Activated CD4-positive, alpha-beta T cell treated with anti-CD3 and anti-CD28 coated beads for 4 hours (primary cell): Measurements from ENCODE around the gene AFF3.

ENCODE experiments used
- DNase-seq, 2 donors: peaks; one replicate each; pipeline ENCODE4 v3.0.0-alpha.2; 2020

Gene AFF3

DNA sequence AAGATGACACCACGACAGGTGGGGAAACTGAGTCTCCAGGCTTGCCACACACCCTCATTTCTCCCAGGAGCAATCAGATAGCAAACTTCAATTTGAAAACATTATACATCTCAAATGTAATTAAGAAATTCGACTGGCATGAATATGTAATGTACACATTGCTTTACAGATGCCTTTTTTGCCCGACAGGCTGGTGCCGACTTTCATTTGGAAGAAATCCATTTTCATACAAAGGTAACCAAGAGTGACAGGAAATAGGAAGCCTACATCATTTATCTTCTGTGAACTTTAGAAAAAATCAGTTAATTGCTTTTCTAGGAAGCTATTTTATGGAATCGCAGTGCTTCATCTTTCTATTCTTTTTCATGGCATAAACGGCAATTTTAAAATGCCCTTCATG, 140.3 kb downstream of the AFF3 start:
- no peak for DNase-seq

DNA sequence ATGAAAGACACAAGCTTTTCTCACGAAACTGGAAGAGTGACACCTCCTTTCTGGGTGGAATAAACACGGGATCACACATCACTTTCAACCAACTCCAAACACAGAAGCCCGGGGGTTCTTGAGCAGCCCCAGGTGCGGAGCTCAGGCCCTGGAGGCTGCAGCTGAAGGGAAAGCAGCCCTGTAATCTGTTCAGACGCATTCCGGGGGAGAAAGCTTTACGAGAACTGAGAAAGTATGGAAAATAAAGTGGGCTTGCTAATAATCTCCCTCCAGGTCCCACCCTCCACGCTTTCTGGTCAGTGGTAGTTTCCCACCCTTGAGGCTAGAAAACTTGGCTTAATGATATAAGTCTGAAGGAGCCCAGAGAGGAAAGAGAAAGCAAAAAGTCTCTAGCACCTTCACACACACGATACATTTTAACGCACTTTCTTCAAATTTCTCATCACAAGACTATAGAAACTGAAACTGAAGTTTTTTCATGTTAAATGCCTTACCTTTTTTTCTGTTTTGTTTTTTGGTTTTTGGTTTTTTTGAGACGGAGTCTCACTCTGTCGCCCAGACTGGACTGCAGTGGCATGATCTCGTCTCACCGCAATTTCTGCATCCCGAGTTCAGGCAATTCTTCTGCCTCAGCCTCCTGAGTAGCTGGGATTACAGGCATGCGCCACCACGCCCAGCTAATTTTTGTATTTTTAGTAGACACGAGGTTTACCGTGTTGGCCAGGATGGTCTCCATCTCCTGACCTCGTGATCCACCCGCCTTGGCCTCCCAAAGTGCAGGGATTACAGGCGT, 141.3 kb downstream of the AFF3 start:
- no peak for DNase-seq

DNA sequence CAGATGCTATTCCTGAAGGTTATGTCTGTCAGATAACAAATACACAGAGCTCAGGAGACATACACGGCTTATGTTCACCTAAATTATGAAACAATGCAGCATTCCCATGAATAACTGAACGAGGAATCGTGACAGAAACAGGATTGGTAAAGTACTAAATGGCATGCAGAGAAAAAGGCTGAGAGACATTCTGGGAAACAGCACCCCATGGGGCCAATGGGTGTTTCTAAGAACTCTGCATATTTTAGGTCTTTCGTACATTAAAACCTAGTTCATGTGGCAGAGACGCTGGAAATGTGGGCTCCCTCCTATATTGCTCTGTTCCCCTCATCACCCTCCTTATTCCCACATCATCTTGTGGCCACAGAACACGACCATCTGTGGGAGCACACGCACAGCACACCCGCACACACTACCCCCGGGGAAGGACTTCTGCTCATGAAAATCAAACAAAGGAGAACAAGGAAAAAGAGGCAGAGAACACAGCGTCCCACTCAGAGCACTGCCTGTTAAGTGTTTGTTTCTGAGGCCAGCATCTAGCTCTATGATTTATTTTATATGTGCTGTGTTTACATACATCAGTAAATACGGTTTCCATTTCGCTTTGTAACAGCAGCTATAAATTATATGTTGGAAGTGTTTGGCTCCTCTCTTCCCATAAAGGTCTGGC, 143.6 kb downstream of the AFF3 start:
- no peak for DNase-seq

- no peak for DNase-seq
These were observed 152.5 kb downstream of the AFF3 start for GRCh38 chr2:99989905-99990304.

- no peak for DNase-seq
These were observed 153.8 kb downstream of the AFF3 start for GRCh38 chr2:99988599-99988998.

DNA sequence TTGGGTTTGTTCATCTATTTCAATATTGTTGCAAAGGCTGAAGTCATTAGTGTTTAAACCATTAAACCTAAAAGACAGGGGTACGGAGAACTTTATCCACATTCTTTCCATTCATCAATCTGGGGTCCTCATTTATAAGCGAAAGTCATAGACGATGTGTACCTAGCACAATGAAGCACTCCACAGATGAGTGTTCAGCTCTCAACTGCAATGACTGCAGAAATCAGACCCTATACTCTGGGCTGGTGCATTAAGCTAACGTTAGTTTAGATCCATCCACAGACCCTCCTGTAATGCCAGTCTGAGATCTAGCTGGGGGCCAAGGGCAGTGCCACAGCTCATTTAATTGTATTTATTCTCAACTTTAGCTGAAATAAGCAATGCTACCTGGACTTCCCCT, 155.2 kb downstream of the AFF3 start:
- no peak for DNase-seq

- DNase-seq = no peak
These were observed 157.4 kb downstream of the AFF3 start for GRCh38 chr2:99984799-99985515.

GRCh38 chr2:99982744-99983143, 159.6 kb downstream of the AFF3 start:
- DNase-seq = no peak

- no peak for DNase-seq
These were observed 160.6 kb downstream of the AFF3 start for GRCh38 chr2:99981840-99982239.

- DNase-seq = no peak
These were observed 162.2 kb downstream of the AFF3 start for GRCh38 chr2:99980176-99980575.

DNA sequence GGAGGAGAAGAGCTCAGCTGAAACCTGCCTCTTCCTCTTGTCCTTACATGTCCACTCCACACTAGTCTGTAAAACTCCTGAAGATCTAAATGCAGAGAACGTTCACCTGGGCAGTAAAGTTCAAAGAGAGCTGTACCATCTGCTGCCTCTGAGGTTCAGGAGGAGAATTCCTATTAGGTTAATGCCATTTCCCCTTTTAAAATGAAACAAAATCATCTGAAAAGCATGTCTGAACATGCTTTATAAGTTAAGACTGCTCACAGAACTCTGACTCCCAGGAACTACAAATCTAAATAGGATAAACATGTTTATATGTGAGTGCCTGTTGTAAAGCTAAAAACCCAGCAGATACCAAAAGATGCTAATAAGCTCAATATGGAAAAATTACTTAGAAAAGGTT, 164.4 kb downstream of the AFF3 start:
- no peak for DNase-seq

- DNase-seq = no peak
These were observed 167.0 kb downstream of the AFF3 start for GRCh38 chr2:99975386-99975785.

DNA sequence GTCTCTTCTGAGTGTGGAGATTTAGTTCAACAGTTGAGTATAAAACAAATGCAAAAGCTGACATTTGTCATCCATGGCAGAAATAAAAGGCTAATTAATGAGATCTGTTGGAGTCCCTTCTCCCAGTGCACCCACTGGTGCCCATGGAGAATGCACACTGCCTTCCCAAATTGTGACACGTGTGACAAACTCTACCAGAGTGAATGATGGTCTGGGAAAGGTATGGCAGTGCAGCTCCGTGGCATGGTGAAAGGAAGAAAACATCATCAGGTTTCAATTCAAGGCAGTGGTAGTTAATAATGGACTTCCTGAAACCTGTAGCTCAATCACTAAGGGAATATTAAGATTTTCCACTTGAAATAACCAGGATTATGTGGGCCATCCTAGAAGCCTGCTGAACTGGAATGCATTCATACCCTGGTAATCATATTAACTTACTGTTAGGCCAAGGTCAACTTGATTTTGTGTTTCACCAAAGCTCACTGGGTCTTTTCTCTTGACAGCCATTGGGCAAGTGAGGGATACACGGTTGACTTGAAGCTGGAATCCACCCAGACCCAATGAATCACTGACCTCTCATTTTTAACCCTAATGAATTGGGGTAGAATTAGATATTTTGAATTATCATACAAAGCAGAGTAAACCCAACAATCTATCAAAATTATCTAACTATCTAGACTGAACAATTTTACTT, 167.6 kb downstream of the AFF3 start:
- DNase-seq = no peak

DNA sequence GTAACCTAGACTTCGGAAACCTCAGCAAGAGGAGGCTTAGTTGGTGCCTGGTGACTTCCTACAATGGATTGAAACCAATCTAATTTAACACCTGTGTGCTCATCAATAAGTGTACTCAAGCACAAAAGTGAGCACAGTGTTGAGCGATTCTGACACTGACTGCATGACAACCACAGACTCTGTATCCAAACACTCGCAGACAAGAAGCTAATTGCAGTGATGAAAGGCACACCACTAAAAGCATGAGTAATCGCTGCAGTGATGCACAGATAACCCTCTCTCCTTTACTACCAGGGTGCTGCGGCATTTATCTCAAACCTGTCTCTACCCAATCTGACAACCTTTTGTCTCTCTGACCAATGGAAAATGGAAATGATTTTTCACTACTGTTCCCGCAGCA, 168.1 kb downstream of the AFF3 start:
- DNase-seq = no peak

GRCh38 chr2:99971326-99971900, 171.0 kb downstream of the AFF3 start:
- DNase-seq = no peak

GRCh38 chr2:99970292-99970868, 172.0 kb downstream of the AFF3 start:
- no peak for DNase-seq

DNA sequence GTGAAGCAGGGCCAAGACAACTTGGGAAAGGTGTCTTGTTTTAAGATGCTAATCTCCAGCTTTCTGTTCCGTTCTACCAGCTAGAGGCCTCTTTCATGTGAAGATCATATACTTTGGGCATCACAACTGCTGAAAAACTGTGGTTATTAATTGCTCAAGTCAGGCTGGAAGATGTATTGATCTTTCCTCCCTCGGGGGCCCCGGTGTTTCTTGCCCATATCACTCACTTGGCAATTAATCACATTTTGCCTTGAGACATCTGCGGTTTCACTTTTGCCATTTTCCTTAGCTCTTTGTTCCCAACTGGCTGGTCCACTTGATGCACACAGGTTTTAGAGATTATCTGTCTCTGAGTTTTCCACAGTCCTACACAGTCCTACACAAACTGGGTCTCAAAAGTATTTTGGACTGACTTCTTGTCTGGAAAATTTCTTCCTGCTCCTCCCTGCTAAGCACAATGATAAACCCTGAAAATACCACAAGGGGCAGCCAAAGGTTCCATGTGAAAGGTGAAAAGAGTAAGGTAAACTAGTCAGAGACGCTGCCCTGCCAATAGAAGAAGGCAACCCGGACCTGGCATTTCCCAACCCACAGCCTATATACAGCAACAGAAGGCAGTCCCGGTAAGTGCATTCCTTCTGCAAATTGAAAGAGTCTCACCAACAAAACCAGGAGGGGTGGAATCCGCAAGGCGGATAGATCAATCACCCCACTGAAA, 181.0 kb downstream of the AFF3 start:
- DNase-seq = no peak

GRCh38 chr2:99960790-99961189, 181.6 kb downstream of the AFF3 start:
- no peak for DNase-seq

- no peak for DNase-seq
These were observed 182.1 kb downstream of the AFF3 start for GRCh38 chr2:99960291-99960690.

DNA sequence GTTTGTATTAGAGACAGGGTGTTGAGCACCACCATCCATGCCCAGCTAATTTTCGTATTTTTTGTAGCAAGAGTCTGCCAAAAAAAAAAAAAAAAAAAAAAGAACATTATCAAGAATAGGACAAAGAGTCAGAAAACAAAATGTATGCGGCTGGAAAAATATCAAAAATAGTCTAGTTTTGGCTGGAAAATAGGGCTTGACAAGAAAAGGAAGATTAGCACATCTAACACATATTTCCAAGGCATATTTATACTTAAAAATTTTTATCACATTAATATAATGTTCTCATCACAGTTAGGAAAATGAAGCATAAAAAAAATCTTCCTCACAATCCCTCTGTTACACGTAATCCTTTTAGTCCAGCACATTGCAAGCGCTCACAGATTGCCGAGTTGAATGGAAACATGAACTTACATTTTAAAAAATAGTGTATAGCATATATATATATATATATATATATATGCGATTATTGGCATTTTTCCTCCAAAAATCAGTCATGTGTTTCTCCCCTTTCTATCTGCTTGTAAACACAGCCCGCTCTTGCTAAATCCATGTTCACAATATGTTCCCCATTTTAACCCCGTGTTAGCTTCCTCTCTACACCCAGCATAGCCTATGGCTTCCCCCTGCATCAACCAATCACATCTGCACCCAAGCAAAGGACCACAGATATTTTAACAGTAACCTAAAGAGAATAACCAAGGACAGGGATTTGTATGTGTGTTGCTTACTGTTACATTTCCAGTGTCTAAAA, 183.0 kb downstream of the AFF3 start:
- no peak for DNase-seq
